Osteocyte (in vitro differentiated cells): Measurements from ENCODE around the gene CASS4. TPM values are rescaled to one million over a fixed set of nuclear protein-coding genes. Genes with fewer than 3 reads are reported as not detected.
"Not testable (repeated sequence)": the region's sequence is repeated elsewhere in the genome, so short reads cannot be mapped to it uniquely, and the experiment has no call there.

Experiments
- DNase-seq: peaks from one replicate; pipeline ENCODE4 v3.0.0; 2021; ENCODE audit warnings: mixed read lengths; ENCODE audit not compliant: unreplicated experiment; ENCODE audit errors: extremely low spot score
- H3K27ac Mint-ChIP-seq: one replicate; pipeline ENCODE4 v1.8.0; 2021; ENCODE audit warnings: mild to moderate bottlenecking, mixed read lengths; ENCODE audit not compliant: unreplicated experiment
- H3K27me3 Mint-ChIP-seq: one replicate; pipeline ENCODE4 v1.8.0; 2021; ENCODE audit warnings: mixed read lengths; ENCODE audit not compliant: unreplicated experiment
- H3K36me3 Mint-ChIP-seq: one replicate; pipeline ENCODE4 v1.8.0; 2021; ENCODE audit warnings: mixed read lengths; ENCODE audit not compliant: unreplicated experiment
- H3K4me1 Mint-ChIP-seq: one replicate; pipeline ENCODE4 v1.8.0; 2021; ENCODE audit warnings: mixed read lengths; ENCODE audit not compliant: unreplicated experiment
- H3K4me3 Mint-ChIP-seq: one replicate; pipeline ENCODE4 v1.8.0; 2021; ENCODE audit warnings: mild to moderate bottlenecking, moderate library complexity, mixed read lengths; ENCODE audit not compliant: unreplicated experiment
- H3K9me3 Mint-ChIP-seq: one replicate; pipeline ENCODE4 v1.8.0; 2021; ENCODE audit warnings: mixed read lengths; ENCODE audit not compliant: unreplicated experiment
- CTCF ChIP-seq: fragments of 200-600 bp; sonication (generic); IDR thresholded peaks from 2 replicates; pipeline ENCODE4 v1.5.0; 2021; ENCODE audit warnings: antibody characterized with exemption, mild to moderate bottlenecking, moderate library complexity
- total RNA-seq: library from RNA; stranded (reverse); gene quantifications from 2 replicates; pipeline ENCODE4 v1.2.1, GENCODE V29; 2021

CASS4 gene
- total RNA-seq, 1 donor from 2014 or later, result not detected

- H3K4me3 Mint-ChIP-seq, result no peak overlapping the region
- peaks cover 26% of the 10 kb centered on the region for H3K4me1 Mint-ChIP-seq
- H3K27me3 Mint-ChIP-seq, result no peaks in the 10 kb centered on the region
- H3K9me3 Mint-ChIP-seq, result no peaks in the 10 kb centered on the region
- peaks cover 29% of the 10 kb centered on the region for H3K36me3 Mint-ChIP-seq
- no peak for DNase-seq
- TF ChIP-seq CTCF, result no peak
- H3K27ac Mint-ChIP-seq, result no peak overlapping the region
These were observed 16.9 kb upstream of the CASS4 start for GRCh38 chr20:56395166-56395565.

GRCh38 chr20:56400001-56400640, 11.9 kb upstream of the CASS4 start:
- H3K27ac Mint-ChIP-seq, result peak overlapping the region; percentile 31
- no peak for DNase-seq
- no peaks in the 10 kb centered on the region for H3K27me3 Mint-ChIP-seq
- no peaks in the 10 kb centered on the region for H3K9me3 Mint-ChIP-seq
- peaks cover 49% of the 10 kb centered on the region for H3K36me3 Mint-ChIP-seq
- H3K4me1 Mint-ChIP-seq, result peaks cover 7% of the 10 kb centered on the region
- TF ChIP-seq CTCF, result peak; percentile 88
- H3K4me3 Mint-ChIP-seq, result no peak overlapping the region

GRCh38 chr20:56403465-56403864, 8.6 kb upstream of the CASS4 start:
- no peak for TF ChIP-seq CTCF
- Mint-ChIP-seq H3K27me3 (no peaks in the 10 kb centered on the region), H3K4me3 (no peak overlapping the region), H3K36me3 (peaks cover 46% of the 10 kb centered on the region), H3K4me1 (peaks cover 7% of the 10 kb centered on the region), H3K9me3 (no peaks in the 10 kb centered on the region), H3K27ac (no peak overlapping the region)
- no peak for DNase-seq

GRCh38 chr20:56405356-56405755, 6.7 kb upstream of the CASS4 start:
- H3K4me3 Mint-ChIP-seq, H3K4me1 Mint-ChIP-seq, H3K27ac Mint-ChIP-seq, H3K27me3 Mint-ChIP-seq, DNase-seq, H3K9me3 Mint-ChIP-seq: not testable (repeated sequence)
- H3K36me3 Mint-ChIP-seq, result peaks cover 34% of the 10 kb centered on the region

GRCh38 chr20:56406910-56407309, 5.2 kb upstream of the CASS4 start:
- Mint-ChIP-seq H3K36me3 (peaks cover 33% of the 10 kb centered on the region), H3K9me3 (no peaks in the 10 kb centered on the region), H3K27me3 (no peaks in the 10 kb centered on the region), H3K4me3 (no peak overlapping the region), H3K4me1 (no peaks in the 10 kb centered on the region), H3K27ac (no peak overlapping the region)
- no peak for TF ChIP-seq CTCF
- no peak for DNase-seq
